NCI-H1417 treated with DMSO at 0.1 percent for 48 hours (cell line): ENCODE data around the gene MAPK8IP1.
"Not testable (repeated sequence)": the region's sequence is repeated elsewhere in the genome, so short reads cannot be mapped to it uniquely, and the experiment has no call there.

ENCODE experiments used
- DNase-seq: peaks from one replicate; lab custom pipeline; 2025; lab: John Stamatoyannopoulos, UW

Gene MAPK8IP1

GRCh38 chr11:45890886-45891550 is 5.6 kb downstream of the MAPK8IP1 start:
- DNase-seq = no peak

GRCh38 chr11:45892856-45893255 is 7.4 kb downstream of the MAPK8IP1 start:
- DNase-seq = no peak

- no peak for DNase-seq
Measured at GRCh38 chr11:45894555-45895247, 9.2 kb downstream of the MAPK8IP1 start.

GRCh38 chr11:45895553-45896259 is 10.3 kb downstream of the MAPK8IP1 start:
- no peak for DNase-seq

GRCh38 chr11:45896422-45896984 is 11.1 kb downstream of the MAPK8IP1 start:
- DNase-seq = peak; percentile 52

- no peak for DNase-seq
Measured at GRCh38 chr11:45897556-45897955, 12.1 kb downstream of the MAPK8IP1 start.

GRCh38 chr11:45899086-45899447 is 13.6 kb downstream of the MAPK8IP1 start:
- no peak for DNase-seq

- peak; percentile 35 for DNase-seq
Measured at GRCh38 chr11:45899448-45900174, 14.2 kb downstream of the MAPK8IP1 start.

- not testable (repeated sequence) for DNase-seq
Measured at GRCh38 chr11:45900175-45900800, 14.8 kb downstream of the MAPK8IP1 start.

- DNase-seq = no peak
Measured at GRCh38 chr11:45900916-45901617, 15.6 kb downstream of the MAPK8IP1 start.

GRCh38 chr11:45901626-45902025 is 16.2 kb downstream of the MAPK8IP1 start:
- no peak for DNase-seq

- DNase-seq = no peak
Measured at GRCh38 chr11:45902452-45903380, 17.3 kb downstream of the MAPK8IP1 start.

- DNase-seq = no peak
Measured at GRCh38 chr11:45904309-45904915, 19.0 kb downstream of the MAPK8IP1 start.

- DNase-seq = no peak
Measured at GRCh38 chr11:45905095-45905494, 19.6 kb downstream of the MAPK8IP1 start.

GRCh38 chr11:45905576-45905975 is 20.1 kb downstream of the MAPK8IP1 start:
- DNase-seq = not testable (repeated sequence)

GRCh38 chr11:45906096-45906682 is 20.7 kb downstream of the MAPK8IP1 start:
- no peak for DNase-seq

GRCh38 chr11:45906965-45907611 is 21.6 kb downstream of the MAPK8IP1 start, which contains the start of gene FREY1:
TSS of gene FREY1 (minus strand) at chr11:45907271. CDS start at chr11:45907245, 26 bp downstream.
- DNase-seq = no peak

GRCh38 chr11:45907911-45908370 is 22.5 kb downstream of the MAPK8IP1 start:
- no peak for DNase-seq
